H1 (cell line): ENCODE results near the gene LAG3. TPM values are rescaled to one million over a fixed set of nuclear protein-coding genes. Genes with fewer than 3 reads are reported as not detected.

ENCODE experiments used
- RAD21 ChIP-seq, 2 experiments: IDR thresholded peaks in 1 of 2; conservative IDR thresholded peaks in 1 of 2; 2 replicates each; pipeline ENCODE4 v1.6.1; 2011; ENCODE audit warnings: low read depth in 2 of 2, low read length in 2 of 2, improper control_type of control experiment in 1 of 2, inconsistent platforms in 1 of 2, mild to moderate bottlenecking in 1 of 2, moderate library complexity in 1 of 2
- polyA plus RNA-seq, 7 experiments: library from polyadenylated mRNA; depleted of rRNA in 3 of 7; stranded (reverse) in 5 of 7; unstranded in 2 of 7; fragments of >200 nt in 5 of 7; fragments of 200-250 nt in 2 of 7; gene quantifications; 1 replicate in 5 of 7; 2 replicates in 1 of 7; 4 replicates in 1 of 7; pipeline versions ENCODE4 v1.2.1 to v1.2.3, GENCODE V29; 2011 to 2013; ENCODE audit warnings: missing spikeins in 2 of 7, mixed read lengths in 2 of 7
- total RNA-seq: library from RNA; stranded (reverse); fragmentation: NEBNext Ultra II Directional; extraction: Animal tissue kit (Norgen Biotek cat#: 25700); gene quantifications from 2 replicates; pipeline ENCODE4 v1.2.1, GENCODE V29; 2021

LAG3 gene
- total and polyA plus RNA-seq, 2 of the 8 experiments (the other 6 are each of a cell fraction or from before 2014, with no cell fraction given): 1.1 to 3.1 TPM

- no peak for TF ChIP-seq RAD21 (IDR thresholded peaks at IDR 0.05 in 1 of 2, conservative IDR thresholded peaks at IDR 0.05 in 1 of 2; ENCODE audit: low read depth in 2 of 2, low read length in 2 of 2)
- TF ChIP-seq, all 59 proteins: peak for 0
Observed at GRCh38 chr12:6750506-6750905, 21.8 kb upstream of the LAG3 start (continued).
